HG03175 (cell line): ENCODE measurements around the gene LYRM4.
"Not testable (repeated sequence)": the region's sequence is repeated elsewhere in the genome, so short reads cannot be mapped to it uniquely, and the experiment has no call there.

Source experiments
- ATAC-seq: cut with Tn5 transposase; IDR thresholded peaks from one replicate; pipeline ENCODE4 v1.9.1; 2021; ENCODE audit warnings: mild to moderate bottlenecking, moderate library complexity; ENCODE audit not compliant: unreplicated experiment

Gene LYRM4

DNA sequence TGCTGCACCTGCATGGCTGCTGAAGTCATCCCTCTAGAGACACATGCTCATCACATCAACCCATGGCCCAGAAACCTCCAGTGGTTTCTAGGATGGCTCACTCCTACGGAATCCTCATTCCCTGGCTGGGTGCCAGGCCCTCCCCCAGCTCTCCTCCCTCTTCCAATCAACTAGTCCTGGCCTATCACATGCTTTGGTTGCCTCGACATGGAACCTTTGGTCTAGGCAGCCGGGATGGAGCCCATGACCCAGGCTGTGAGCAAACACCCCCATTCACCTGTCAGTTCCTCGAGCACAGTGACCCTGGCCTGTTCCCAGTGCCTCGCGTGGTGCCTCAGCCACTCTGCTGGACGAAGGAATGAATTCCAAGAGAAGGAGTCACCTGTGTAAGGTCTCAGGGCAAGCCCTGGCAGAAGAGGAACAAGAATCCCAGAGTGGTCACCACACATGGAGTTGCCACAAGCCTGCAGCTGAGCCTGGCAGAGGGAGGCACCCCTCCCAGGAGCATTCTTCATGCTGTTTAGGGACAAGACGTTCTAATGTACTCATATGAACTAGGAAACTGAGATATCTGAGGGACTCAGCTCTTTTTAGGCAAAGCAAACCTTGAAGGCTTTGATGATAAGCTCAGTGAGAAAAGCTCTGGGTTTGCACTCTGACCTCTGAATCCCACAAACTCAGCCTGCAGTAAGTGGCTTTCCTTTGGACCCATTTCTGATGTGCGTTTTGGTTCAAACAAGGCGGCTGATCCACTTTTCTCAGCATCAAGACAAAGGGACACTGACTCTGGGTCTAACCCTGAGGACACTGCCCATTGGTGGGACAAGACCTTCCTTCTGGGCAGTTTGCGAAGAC, 135.4 kb downstream of the LYRM4 start:
- no peak for ATAC-seq

DNA sequence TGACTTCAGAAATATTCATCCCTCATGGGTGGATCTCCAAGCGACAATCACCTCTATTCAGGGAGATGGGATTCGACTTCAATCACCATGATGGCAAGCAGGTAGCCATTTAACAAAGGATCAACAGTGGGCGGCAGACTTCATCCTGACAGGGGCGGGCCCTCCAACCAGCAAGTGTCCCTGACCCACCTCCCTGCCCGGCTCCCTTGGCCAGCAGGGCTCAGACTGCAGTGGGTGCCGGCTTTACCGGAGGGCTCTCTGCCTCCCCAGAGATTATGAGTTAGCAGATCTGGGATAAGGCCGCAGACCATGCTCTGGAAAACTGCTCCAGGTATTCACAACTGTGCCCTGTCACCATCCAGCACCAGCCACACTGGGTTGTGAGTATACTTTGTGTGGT, 136.2 kb downstream of the LYRM4 start:
- ATAC-seq = no peak

DNA sequence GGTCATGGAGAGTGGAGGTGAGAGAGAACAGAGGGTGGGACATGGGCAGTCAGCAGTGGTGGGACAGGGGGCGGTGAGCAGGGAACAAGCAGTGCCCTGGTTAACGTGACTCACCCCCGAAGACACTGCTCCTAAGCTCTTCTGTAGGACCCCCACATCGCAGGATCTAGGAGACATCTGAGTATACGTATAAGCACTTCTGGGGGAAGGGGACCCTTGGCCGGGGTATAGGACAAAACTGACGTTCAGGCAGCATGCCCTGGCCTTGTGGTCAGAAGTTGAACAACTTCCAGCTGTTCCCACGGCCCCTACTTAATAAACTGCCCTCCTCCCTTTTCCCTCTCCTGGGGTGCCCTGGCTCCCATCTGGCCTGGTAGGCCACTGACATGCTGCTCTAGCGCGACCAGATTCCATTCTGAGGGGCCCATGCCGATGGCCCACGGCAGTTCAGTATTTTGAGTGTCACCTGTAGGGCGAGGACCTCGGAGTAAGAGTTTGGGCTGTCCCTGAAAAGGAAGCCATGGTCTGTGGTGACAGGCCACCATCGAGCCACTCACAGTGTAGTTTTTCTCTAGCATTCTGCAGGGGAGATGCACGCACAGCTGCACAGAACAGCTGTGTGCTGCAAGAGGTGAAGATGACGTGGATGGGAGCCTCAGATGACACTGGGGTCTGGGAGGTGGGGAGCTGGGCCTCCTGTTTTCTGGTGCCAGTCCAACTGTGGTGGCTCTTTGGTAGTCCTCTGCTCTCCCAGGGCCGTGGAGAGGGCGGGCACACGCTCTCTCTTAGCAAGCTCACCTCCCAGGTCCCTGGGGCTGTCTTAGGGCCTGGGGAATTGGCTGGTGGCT, 137.2 kb downstream of the LYRM4 start:
- no peak for ATAC-seq

DNA sequence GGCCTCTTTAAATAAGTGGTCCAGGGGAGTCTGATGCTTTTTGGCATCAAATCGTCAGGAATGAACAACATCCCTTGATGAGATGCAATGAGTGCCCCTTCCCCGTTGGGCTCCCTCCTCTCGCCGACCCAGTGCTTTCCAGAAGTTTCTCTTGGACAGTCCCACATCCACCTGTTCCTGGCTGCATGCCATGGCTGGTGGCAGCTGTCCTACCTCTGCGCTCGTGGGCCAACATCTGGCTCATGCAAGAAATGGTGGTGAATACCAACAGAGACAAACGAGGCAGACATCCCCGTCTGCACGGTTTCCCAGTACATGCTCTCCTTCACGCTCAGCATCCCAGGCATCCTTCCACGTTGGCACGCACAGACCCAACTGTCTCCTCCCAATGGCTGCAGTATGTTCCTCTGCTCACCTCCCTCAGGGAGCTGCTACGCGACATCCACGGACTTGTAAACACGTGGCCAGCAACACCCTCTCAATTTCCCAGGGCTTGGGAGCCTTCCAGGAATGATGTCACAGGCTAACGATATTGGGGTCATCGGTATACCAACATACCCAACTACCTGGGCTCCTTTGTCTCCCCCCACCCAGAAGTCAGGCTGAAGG, 138.1 kb downstream of the LYRM4 start:
- no peak for ATAC-seq

DNA sequence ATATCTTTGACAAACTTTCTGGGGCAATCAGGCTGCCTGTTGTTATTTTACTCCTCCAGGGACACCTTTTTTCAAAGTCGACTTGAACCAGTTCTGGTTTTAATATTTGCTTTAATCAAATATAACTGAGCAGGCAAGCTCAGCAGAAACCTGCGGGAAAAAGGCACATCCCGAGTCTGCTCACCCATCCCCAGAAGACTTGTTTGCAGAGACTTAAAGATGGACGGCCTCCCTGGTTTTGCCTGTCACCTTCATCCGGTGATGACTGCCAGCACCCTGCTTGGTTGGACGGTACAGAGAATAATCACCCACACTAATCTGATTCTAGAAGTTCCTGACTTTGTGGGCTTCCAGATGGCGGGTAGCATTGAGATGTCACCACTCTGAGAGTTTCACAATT, 138.8 kb downstream of the LYRM4 start:
- ATAC-seq = no peak

DNA sequence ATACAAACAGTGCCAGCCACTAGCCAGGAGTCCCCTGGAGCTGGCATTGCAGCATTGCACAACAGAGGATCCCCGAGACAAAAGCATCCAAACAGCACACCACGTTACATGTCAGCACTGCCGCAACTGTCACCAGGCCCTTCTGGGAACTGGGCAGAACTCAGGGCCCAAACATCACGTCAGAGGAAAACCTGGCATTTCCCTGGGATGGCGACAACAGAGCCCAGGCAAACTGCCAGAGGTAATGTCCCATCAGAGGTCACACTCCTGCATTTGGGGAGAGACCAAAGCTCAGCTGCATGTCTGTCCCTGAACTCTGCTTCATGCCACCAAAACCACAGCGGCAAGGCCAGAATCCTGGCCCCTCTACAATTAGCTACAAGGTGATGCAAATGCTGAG, 139.3 kb downstream of the LYRM4 start:
- no peak for ATAC-seq

DNA sequence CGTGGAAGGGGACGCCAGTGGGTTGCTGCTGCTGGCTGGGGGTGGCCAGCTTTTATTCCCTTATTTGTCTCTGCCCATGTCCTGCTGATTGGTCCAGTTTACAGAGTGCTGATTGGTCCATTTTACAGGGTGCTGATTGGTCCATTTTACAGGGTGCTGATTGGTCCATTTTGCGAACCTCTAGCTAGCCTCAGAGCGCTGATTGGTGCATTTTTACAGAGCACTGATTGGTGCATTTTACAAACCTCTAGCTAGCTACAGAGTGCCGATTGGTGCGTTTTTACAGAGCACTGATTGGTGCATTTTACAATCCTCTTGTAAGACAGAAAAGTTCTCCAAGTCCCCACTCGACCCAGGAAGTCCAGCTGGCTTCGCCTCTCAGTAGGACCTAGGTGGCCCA, 140.2 kb downstream of the LYRM4 start:
- not testable (repeated sequence) for ATAC-seq

DNA sequence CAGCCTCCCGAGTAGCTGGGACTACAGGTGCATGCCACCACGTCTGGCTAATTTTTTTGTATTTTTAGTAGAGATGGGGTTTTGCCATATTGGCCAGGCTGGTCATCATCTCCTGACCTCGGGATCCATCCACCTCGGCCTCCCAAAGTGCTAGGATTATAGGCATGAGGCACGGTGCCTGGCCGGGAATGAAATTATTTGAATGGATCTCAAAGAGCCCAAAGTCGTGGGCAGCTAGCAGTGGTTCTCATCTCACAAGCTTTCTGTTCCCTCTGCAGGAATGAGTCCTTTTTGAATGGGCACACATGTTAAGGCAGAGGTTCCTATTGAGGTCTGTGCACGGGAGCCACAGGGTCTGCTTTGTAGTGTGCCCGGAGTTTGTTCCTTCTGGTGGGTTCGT, 140.7 kb downstream of the LYRM4 start:
- no peak for ATAC-seq

DNA sequence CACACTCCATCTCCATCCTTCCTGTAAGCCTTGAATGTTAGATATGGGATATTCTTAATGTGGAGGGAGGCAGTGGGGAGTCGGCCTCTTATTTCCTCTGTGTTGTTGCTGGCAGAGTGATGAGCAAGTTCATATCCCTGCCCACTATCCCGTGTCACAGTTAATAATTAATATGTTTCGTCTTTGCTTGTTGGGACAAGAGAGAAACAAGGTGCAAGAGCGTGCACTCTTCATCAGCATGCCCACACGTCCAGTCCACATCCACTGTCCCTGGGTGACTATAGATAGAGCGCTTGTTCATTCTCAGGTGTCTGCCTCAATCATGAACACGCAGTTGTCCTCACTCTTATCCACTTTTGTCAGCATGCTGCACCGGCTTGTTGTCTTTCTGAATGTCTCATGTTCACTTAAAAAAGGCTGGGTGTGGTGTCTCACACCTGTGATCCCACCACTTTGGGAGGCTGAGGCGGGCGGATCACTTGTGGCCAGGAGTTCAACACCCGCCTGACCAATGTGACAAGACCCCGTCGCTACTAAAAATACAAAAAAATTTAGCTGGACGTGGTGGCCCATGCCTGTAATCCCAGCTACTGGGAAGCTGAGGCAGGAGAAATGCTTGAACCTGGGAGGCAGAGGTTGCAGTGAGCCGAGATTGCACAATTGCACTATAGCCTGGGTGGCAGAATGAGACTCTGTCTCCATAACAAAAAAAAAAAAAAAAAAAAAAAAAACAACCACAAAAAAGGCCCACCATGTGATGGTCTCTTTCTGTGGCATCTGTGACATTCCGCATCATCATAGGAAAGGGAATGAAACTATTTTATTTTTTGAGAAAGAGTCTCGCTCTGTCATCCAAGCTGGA, 141.4 kb downstream of the LYRM4 start:
- no peak for ATAC-seq

DNA sequence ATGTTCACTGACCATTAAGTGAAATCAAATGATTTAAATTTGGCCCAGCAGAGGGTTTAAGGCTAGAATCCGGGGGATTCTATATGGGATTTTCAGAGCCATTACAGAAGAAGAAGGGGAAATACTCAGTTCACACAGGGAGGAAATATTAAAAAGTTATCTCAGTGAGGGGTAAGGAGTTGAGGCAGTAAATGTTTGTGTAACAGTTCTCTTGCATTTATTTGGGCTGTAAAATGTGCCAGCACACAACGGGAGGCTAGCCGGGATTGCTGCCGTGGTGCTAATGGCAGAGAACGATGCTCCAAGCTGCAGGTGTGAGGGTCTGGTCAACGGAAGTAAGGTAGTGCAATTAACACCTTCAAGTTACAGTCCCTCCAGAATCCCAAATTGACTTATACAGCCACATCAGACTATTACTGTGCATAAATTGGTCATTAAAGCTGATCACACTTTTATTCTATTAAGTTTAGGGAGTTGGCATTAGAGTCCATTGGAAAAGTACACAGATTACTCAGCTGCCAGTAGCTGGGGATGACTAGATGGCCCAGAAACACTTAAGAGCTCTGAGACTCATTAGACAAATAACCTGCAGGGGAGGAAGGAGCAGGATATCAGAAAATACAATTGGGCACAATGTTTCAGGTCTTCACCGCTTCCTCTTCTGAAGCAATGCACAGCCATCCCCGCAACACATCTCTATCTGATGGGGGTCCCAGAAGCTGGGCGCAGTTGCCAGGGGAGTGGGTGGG, 144.3 kb downstream of the LYRM4 start:
- ATAC-seq = no peak

DNA sequence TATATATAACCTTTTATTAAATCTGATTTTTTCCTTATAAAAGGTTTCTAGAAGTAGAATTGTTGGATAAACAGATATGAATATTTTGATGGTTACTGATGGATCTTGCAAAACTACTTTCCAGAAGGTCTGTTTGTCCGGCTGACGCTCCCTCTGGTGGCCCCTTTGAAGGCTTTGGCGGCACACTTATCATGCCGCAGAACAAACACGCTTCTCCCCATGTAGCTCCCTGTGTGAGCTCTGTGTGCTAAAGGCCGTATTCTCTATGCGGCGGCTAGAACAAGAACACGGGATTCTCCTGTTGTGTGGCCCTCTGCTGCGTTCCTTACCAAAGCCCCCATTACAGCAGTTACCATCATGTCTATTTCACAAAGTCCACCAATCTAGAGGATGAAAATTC, 145.6 kb downstream of the LYRM4 start:
- ATAC-seq = no peak

DNA sequence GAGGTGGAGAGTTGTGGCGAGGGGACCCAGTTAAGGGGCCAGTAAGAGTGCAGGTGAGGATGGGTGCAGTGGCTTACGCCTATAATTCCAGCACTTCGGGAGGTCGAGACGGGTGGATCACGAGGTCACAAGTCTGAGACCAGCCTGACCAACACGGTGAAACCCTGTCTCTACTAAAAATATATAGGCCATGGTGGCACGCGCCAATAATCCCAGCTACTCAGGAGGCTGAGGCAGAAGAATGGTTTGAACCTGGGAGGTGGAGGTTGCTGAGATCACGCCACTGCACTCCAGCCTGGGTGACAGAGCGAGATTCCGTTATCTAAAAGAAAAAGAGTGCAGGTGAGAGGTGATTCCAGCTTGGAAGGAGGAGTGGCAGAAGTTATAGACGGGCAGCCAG, 147.7 kb downstream of the LYRM4 start:
- no peak for ATAC-seq

DNA sequence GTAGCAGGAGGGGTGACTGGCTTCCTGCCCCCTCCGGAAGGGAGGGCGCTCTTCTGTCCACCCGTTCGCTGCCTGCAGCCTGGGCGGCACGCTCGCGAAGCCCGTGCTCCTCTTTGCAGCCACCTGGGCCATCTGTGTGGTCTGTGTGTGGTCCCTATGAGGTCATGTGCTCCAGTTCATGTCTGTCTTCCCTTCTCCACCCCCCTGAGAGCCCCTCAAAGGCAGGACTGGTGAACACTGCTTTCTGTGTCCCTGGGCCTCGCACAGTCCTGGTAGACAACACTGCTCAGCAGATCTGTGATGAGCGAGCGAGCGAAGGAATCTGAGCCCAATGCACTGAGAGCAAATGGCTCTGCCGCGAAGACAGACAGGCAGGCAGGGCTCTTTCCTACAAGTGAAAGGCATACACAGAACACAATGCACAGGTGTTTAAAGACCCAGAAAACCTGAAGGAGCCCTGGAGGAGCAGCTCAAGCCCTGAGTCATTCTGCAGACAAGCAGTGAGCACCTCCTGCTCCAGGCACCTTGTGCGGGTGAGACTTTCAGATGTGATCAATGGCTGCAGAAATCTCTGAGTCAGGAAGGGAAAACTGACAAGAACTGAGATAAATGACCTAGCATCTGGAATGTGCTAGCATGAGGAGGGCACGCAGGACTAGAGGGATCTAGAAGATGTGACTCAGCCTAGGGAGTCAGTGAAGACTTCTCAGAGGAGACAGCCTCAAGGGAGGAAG, 148.5 kb downstream of the LYRM4 start:
- no peak for ATAC-seq

DNA sequence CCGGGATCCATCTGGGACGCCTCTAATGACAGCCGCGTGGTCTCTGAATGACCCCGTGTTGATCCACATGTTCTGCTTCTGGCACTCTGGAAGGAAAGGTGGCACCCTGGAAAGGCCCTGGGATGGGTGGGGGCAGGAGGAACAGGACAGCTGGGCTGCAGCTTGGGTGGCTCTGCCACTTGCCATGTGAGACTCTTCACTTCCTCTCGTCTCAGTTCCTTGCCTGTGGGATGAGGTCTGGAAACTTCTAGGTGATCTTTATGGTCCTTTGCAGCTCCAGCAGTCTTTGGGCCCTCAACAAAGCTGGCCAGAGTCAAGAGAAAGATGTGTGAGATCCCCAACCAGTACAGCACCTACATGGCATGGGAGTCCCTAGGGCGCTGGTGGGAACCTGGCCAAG, 149.1 kb downstream of the LYRM4 start:
- ATAC-seq = no peak

DNA sequence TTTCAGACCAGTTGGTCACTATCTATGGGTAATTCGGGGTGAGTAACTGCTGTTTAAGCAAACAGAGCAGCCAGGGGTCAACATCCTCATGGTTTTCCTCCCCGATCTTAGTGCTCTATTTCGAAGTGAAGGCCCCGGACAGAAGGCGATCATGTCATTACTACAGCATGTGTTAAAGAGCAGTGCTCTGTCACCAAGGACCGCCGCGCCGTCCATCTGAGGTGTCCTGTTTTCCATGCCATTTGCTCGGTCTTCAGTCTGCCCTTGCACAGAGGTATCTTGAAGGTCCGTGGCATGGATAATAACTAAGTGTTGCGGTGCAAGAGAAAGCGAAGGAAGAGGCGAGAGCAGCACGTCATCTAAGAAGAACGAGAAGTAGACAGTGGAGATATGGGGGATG, 150.5 kb downstream of the LYRM4 start:
- no peak for ATAC-seq

DNA sequence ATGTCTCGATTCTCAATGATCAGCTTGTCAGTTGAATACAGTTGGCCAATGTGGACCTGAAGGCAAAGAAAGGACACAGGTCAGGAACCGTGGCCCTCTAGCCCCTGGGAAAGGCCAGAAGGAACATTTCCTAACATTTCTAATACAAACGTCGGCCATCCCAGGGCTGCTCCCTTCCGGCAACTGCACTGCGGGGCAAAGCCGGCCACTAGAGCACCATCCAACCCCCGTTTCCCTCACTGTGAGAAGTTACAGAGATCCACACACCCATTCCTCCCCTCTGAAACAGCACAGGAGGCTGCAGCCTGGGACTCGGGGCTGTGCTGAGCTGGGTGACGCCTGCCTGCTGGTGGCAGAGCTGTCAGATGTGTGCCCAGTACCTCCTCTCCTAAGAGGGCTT, 151.3 kb downstream of the LYRM4 start:
- no peak for ATAC-seq

DNA sequence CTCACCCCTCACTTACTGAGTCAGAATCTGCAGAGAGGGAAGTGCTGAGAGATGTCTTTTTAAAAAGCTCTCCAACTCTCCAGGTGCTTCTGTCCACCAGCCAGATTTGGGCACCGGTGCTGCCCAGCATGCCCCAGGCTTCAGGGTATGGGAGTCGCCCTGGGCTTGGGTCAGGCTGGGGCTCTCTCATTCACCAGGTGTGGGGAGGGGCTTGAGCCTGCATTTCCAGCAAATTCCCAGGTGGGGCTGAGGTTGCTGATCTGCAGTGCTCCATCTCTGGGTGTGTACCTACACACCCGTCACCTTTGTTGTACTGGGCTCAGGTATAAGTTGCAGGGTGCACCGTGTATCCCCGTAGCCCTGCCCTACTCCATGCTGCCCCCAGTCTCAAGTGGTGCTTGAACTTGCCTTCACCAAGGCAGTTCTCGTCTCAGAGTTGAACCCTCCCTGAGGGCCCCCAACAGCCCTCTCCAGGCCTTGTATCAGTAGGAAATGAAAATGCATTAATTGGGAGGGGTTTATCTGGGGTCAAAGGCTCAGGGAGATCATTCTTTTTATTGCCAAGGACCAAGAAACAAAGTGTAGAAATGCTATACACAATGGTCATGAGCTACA, 152.1 kb downstream of the LYRM4 start:
- ATAC-seq = no peak

DNA sequence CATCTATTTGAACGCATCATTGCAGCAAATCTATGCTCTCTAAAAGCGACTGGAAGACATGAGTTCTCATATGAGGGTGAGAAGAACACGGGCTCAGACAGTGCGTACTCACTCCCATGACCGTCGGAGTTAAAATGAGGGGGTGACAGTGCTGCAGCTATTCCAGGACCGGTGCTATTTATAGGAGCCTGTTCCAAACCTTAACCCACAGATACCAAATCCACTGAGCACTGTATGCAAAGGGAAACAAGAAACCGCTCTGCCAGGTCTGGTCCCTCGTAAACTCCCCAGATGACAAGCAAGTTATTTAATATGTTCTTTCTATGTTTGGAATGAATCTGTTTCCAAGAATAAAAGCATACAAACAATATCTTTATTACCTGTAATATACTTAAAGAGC, 152.7 kb downstream of the LYRM4 start:
- no peak for ATAC-seq

DNA sequence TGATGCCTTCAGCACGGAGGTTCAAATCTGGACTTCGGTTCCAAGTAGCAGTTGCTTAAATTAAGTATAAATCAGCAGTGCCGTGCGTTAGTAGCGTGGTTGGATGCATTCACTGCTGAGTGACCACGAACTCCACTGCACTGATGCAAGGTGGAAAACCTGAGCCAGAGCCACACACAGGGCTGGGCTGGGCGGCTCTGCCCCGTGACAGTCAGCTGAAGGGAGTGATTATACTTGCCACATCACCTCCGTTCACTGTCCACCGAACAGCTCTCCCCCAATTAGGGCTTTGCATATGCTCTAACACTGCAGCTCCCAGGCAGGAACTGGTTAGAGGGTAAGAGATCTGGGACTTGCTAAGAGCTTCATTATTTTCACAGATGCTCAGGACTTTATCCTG, 153.4 kb downstream of the LYRM4 start:
- ATAC-seq = no peak
